Muscle of leg (tissue), 11 donors: ENCODE data around the gene ELP2. TPM values are rescaled to one million over a fixed set of nuclear protein-coding genes. Genes with fewer than 3 reads are reported as not detected.

Source experiments
- DNase-seq: peaks from one replicate; pipeline ENCODE4 v3.0.0; 2013
- H3K27ac ChIP-seq: one replicate; pipeline ENCODE4 v1.5.1; 2013; ENCODE audit warnings: mild to moderate bottlenecking, low read length, control low read depth
- H3K27me3 ChIP-seq: one replicate; pipeline ENCODE4 v1.6.1; 2013; ENCODE audit warnings: low read length; ENCODE audit not compliant: control insufficient read depth, insufficient read depth
- H3K36me3 ChIP-seq: one replicate; pipeline ENCODE4 v1.6.1; 2013; ENCODE audit warnings: low read length; ENCODE audit not compliant: control insufficient read depth, insufficient read depth
- H3K4me1 ChIP-seq: one replicate; pipeline ENCODE4 v1.6.1; 2013; ENCODE audit warnings: low read length; ENCODE audit not compliant: control insufficient read depth, insufficient read depth
- H3K4me3 ChIP-seq: one replicate; pipeline ENCODE4 v1.5.1; 2013; ENCODE audit warnings: low read length, control low read depth
- H3K9me3 ChIP-seq: replicated peaks from 2 replicates; pipeline ENCODE4 v1.6.1; 2013; ENCODE audit warnings: low read depth, low read length; ENCODE audit not compliant: control insufficient read depth
- WGBS: methylation state at CpG from one replicate; pipeline ENCODE4 v1.1.5; 2013; ENCODE audit warnings: missing lambda C conversion rate; ENCODE audit not compliant: insufficient coverage; 5-methylcytosine and 5-hydroxymethylcytosine counted together
- polyA plus RNA-seq, 8 donors: library from polyadenylated mRNA; unstranded; fragments of 120-200 nt; gene quantifications; one replicate each; pipeline versions ENCODE4 v1.2.1 to v1.2.3, GENCODE V29; 2013; ENCODE audit warnings: inconsistent platforms in 1 of 8, low replicate concordance in 1 of 8; ENCODE audit not compliant: insufficient read length in 8 of 8, insufficient read depth in 1 of 8
- total RNA-seq: library from RNA; stranded (reverse); fragments of 120-200 nt; gene quantifications from one replicate; pipeline ENCODE4 v1.2.4, GENCODE V29; 2013

The ELP2 gene
- total and polyA plus RNA-seq, 9 donors = 52.9 to 82.2 (median 61.6) TPM

DNA sequence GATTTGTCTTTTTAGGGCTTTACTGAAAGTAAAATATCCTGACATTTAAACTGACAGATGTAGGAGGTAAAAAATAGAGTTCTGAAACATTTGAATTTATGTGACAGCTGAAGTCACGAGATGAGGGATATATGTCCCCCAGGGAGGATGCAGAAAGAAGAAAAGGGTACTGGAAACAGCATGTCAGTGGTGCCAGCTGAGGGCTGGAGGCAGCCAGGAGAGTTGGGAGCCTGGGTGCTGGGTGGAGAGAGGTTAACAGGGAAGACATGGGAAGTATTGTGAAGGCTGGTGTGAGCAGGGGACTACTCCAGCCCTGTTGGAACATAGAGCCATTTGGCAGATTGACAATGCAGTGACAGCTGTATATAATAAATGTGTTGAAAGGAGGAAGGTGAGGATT, 45.8 kb downstream of the ELP2 start:
- Histone ChIP-seq H3K4me1 (peaks cover 7% of the 10 kb centered on the region), H3K9me3 (no peaks in the 10 kb centered on the region), H3K4me3 (no peak overlapping the region), H3K27ac (no peak overlapping the region), H3K36me3 (peaks cover 37% of the 10 kb centered on the region), H3K27me3 (no peaks in the 10 kb centered on the region)
- DNase-seq = no peak
- WGBS = 73% methylated on average over 1 of the region's 1 CpG

DNA sequence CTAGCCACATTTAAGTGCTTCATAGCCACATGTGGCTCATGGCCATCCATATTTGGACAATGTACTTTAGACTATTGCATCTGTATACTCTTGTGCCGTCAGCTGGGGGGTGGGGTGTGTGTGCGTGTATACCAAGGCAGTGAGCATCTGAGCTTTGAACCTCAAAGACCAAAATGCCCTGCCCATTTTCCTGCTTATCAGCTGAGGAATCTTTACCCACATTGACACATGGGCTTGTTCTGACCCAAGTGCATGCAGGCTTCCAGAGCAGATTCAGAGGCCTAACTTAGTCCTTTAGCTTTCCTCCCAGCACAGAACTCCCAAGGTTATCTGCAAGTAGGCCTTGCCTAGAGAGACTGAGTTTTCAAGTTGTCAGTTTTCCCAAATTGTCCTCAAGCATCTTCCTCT, 46.5 kb downstream of the ELP2 start:
- Histone ChIP-seq H3K27ac (no peak overlapping the region), H3K36me3 (peaks cover 33% of the 10 kb centered on the region), H3K9me3 (no peaks in the 10 kb centered on the region), H3K4me3 (no peak overlapping the region), H3K27me3 (no peaks in the 10 kb centered on the region), H3K4me1 (peaks cover 7% of the 10 kb centered on the region)
- no CpG with 5 or more reads among the region's 2 CpGs for WGBS
- no peak for DNase-seq

DNA sequence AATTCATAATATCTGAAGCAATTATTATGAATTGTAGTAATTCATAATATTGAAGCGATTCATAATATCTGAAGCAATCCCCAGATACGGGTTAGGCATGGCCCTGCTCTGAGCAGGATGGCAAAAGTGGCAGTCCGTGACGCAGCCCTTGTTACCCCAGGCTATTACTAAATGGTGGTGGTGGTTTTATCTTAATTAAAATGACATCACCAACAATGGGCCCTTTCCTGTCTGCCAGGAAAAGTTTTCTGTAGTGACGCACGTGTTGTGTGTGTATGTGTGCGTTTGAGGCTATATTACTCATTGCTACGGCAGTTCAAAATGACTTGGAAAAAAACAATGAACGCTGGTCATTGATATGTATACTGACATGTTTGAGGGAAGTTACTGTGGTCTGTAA, 47.0 kb downstream of the ELP2 start:
- no peak overlapping the region for H3K4me3 ChIP-seq
- 96% methylated on average over 8 of the region's 9 CpGs for WGBS
- no peaks in the 10 kb centered on the region for H3K9me3 ChIP-seq
- no peak overlapping the region for H3K27ac ChIP-seq
- peaks cover 29% of the 10 kb centered on the region for H3K36me3 ChIP-seq
- H3K27me3 ChIP-seq = no peaks in the 10 kb centered on the region
- DNase-seq = no peak
- H3K4me1 ChIP-seq = peaks cover 7% of the 10 kb centered on the region

DNA sequence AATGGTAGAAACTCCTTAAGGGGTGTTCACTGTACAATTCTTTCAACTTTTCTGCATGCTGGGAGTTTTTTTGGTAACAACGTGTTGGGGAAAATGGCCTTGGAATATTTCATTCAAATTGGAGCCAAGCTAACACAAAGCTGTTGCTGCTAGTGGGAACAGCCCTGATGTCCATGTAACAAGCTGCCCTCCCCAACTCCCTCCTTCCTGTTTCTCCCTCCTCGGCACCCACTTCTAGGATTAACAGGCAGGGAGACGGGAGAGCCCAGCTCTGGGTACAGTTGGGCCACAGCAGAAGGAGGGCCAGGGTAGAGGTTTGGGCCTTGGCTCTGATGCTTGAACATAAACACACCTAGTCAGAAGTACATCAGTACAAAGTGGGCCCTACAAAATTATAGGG, 48.2 kb downstream of the ELP2 start:
- no peak overlapping the region for H3K27ac ChIP-seq
- H3K36me3 ChIP-seq = peaks cover 22% of the 10 kb centered on the region
- DNase-seq = no peak
- H3K4me3 ChIP-seq = no peak overlapping the region
- WGBS = no CpG with 5 or more reads among the region's 3 CpGs
- H3K9me3 ChIP-seq = no peaks in the 10 kb centered on the region
- no peaks in the 10 kb centered on the region for H3K27me3 ChIP-seq
- H3K4me1 ChIP-seq = peaks cover 7% of the 10 kb centered on the region

DNA sequence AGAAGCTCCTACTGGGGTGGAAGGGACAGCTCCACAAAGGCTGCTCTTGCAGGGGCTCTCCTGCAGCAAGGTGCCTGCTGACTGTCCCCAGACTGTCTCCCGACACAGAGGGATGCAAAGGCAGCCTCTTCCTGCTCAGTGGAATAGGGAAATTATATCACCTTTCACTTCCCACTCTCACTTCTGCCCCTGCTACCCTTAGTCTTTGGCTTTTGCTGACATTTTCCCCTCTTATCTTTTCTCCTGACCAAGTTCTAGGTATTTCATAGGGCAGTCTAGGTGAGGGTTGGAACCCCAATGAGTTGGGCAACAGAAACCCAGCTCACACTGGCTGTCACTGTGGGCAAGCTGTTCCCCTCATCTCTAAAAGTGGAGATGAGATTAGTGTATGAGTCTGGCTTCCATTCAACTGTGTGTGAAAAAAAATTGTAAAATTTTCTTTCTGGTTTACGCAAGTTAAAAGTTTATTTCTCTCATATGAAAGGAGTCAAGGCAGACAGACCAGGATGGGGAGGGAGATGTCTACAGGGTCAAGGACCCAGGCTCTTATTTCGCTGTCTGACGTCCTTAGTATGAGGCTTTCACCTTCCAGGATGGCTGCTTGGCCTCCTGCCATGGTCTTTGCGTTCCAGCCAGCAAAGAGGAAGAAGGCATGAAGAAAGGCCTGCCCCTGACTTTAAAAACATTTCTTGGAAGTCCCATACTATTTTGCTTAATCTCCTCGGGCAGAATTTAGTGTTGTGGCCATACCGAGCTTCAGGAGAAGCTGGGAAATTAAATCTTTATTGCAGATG, 50.1 kb downstream of the ELP2 start:
- peak; percentile 79 for DNase-seq
- Histone ChIP-seq H3K9me3 (no peaks in the 10 kb centered on the region), H3K27ac (no peak overlapping the region), H3K4me3 (no peak overlapping the region), H3K4me1 (peaks cover 7% of the 10 kb centered on the region), H3K36me3 (peaks cover 13% of the 10 kb centered on the region), H3K27me3 (peaks cover 1% of the 10 kb centered on the region)
- 32% methylated on average over 4 of the region's 7 CpGs for WGBS

DNA sequence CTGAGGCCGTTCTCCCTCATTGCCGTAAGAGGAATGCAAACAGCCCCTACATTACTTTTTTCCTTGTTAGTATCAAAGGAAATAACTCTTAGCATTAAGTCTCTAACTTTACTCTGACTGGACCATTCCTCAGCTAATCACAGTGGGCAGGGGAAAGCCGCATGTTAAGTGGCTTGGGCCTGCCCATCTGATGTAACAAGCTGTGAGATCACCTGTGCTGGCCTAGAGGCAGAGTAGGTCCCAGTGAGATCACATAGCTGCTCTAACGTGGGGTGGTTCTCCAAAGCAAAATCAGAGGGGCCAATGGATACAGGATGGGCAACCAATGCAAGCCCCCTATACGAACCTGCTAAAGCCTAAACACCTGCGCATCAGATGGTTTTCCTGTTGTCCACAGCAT, 51.7 kb downstream of the ELP2 start:
- H3K27ac ChIP-seq = no peak overlapping the region
- no peaks in the 10 kb centered on the region for H3K36me3 ChIP-seq
- no peaks in the 10 kb centered on the region for H3K9me3 ChIP-seq
- 77% methylated on average over 3 of the region's 6 CpGs for WGBS
- H3K27me3 ChIP-seq = peaks cover 14% of the 10 kb centered on the region
- H3K4me1 ChIP-seq = peaks cover 9% of the 10 kb centered on the region
- no peak for DNase-seq
- H3K4me3 ChIP-seq = no peak overlapping the region

DNA sequence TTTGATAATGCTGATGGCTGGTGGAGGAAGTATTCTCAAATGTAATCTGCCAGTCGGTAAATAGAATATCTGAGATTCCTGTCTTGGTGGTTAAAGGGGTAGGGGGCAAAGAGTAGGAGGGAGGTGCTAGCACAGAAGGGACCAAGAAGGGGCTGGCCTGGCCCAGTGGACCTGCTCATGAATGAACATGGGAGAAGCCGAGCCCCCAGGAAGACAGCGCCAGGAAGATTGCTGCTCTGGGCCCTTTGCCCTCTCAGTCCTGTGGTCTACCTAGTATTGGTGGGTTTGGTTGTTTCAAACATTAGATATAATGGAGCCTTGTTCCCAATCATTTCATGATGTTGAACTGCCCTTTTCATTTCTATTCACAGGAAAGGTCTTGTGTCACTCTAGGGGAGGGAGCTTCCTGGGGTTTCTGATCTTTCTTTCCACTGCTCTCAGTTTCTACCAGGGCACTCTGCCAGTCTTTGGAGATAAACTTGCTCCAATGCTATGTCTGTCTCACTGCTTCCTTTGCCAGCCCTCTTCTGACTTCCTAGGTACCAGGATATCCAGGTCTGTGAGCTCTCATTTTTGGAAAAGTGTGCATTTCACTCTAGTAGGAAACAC, 52.3 kb downstream of the ELP2 start:
- 68% methylated on average over 2 of the region's 3 CpGs for WGBS
- H3K4me1 ChIP-seq = peaks cover 14% of the 10 kb centered on the region
- H3K4me3 ChIP-seq = no peak overlapping the region
- no peaks in the 10 kb centered on the region for H3K9me3 ChIP-seq
- no peak overlapping the region for H3K27ac ChIP-seq
- peaks cover 20% of the 10 kb centered on the region for H3K27me3 ChIP-seq
- no peaks in the 10 kb centered on the region for H3K36me3 ChIP-seq
- no peak for DNase-seq

DNA sequence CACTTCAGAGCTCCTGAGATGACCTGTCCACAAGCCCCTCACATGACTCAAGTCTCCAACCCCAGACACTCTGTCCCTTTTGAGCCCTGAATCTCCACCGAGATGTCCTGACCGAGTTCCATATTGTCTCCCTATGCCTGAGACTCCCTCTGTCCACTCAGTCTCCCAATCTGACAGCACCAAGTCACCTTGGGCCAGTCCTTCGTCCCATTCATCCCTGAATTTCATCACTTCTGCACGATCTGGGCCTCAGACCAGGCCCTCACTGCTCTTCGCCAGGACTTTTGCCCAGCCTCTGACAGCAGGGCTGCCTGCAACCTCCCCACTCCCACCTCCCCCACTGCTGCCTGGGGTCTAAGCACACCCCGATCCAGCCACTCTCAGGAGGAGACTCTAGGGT, 53.3 kb downstream of the ELP2 start:
- WGBS = 72% methylated on average over 5 of the region's 6 CpGs
- DNase-seq = no peak
- H3K4me3 ChIP-seq = no peak overlapping the region

DNA sequence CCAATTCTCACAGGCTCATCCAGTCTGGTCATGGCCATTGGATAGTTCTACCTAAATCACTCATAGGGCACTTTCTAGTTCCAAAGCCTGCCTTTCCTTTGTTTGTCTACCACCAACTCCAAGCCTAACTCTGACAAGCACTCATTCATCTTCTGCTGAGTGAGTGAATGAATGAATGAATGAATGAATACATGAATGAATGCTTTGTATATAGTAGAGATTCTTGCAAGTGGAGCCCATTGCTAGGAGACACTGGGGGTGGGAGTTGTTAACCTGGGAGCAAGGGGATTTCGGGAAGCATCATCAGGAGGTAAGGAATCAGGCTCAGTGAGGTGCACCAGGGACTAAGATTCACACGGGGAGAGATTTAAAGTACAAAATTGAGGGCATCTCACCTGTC, 54.3 kb downstream of the ELP2 start:
- Histone ChIP-seq H3K4me3 (no peak overlapping the region), H3K9me3 (no peaks in the 10 kb centered on the region), H3K4me1 (peaks cover 22% of the 10 kb centered on the region), H3K27ac (no peak overlapping the region), H3K36me3 (no peaks in the 10 kb centered on the region), H3K27me3 (peaks cover 38% of the 10 kb centered on the region)
- DNase-seq = no peak
- 80% methylated on average over 1 of the region's 2 CpGs for WGBS

More for the DNA sequence above, 53.3 kb downstream of the ELP2 start:
- H3K36me3 ChIP-seq = no peaks in the 10 kb centered on the region
- H3K27ac ChIP-seq = no peak overlapping the region
- no peaks in the 10 kb centered on the region for H3K9me3 ChIP-seq
- peaks cover 29% of the 10 kb centered on the region for H3K27me3 ChIP-seq
- peaks cover 21% of the 10 kb centered on the region for H3K4me1 ChIP-seq

DNA sequence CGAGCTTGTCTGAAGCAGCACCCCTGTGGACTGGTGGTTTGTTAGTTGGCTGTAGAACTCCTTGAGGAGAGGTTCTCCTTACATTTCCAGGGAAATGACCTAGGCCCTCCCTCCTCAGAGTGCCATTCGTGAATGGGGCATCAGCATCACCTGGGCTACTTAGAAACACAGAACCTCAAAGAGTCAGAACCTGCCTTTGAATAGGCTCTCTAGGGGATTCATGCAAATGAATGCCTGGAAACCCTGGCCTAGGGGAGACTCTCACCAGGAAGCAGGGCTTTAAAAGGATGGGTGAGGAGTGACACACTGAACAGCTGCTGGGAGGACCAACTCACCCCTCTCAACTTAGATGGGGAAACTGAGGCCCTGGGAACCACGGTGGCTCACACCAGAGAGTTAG, 55.5 kb downstream of the ELP2 start:
- H3K4me3 ChIP-seq = no peak overlapping the region
- 100% methylated on average over 1 of the region's 3 CpGs for WGBS

More for the DNA sequence above, 55.5 kb downstream of the ELP2 start:
- Histone ChIP-seq H3K36me3 (no peaks in the 10 kb centered on the region), H3K27me3 (peaks cover 42% of the 10 kb centered on the region), H3K9me3 (no peaks in the 10 kb centered on the region), H3K4me1 (peaks cover 16% of the 10 kb centered on the region), H3K27ac (no peak overlapping the region)
- no peak for DNase-seq
